Measurements from ENCODE around the gene LRP5.

DNA sequence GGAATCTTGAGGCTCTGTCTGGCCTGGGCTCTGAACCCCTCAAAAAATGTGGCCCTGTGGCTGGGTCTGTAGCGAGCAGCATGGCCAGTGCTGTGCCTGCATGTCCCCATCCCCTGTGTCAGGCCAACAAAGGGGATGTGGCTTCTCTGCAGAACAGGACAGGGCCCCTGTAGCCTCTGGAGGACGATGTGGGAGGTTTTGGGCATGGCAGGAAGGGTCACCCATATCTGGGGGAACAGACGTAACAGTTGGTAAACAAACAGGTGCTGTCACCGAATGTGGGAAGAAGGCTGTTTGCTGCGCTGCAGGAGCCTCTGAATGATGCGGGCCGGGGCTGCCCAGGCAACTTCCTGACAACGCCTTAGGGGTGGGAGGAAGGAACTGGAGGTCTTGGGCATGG, 35.0 kb downstream of the LRP5 start:
- TF ChIP-seq CTCF (IDR thresholded peaks at IDR 0.05) (no peak), POLR2A (IDR thresholded peaks at IDR 0.05) (no peak), POLR2AphosphoS5 (IDR thresholded peaks at IDR 0.05) (no peak)
